HG02884 (cell line): ENCODE results near the gene PHTF2.

Experiments used
- ATAC-seq: cut with Tn5 transposase; IDR thresholded peaks from one replicate; pipeline ENCODE4 v1.9.1; 2021; ENCODE audit warnings: mild to moderate bottlenecking, moderate library complexity; ENCODE audit not compliant: unreplicated experiment

PHTF2 gene

DNA sequence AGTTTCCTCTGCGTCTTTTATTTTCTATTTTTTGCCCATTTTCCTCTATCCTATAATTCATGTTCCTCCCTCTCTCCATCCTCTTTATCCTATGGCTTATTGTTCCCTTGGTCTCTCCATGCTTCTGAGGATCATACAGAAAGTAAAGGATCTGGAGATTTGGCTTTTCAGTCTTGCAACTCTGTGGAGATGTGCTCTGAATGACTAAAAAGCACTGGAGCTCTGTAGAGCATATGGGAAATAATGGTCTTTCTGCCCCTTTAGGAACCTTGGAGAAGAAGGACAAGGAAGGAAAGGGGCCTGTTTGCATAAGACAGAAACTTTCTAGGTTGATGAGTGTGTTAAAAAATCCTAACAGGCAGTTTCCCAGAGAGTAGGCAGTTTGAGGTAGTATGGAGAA is 120.1 kb downstream of the PHTF2 start:
- ATAC-seq, result no peak

DNA sequence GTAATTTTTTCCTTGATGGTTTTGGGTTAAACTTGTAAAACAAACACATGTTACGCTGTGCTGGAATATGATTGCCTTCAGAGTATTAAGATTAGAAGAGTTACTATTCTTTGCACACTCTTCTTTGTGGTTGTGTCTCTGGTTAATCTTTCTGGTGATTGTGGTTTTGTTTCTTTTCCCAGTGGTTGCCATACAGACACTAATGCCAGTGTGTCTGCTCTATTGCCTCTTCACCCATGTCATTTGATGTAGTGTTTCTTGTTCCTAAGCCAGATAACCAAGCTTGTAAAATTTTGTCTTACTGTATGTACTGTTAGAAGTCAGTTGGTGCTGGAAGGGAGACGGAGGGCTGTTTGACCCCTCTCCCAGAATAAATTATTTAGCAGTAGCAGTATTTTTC is 124.8 kb downstream of the PHTF2 start:
- no peak for ATAC-seq

DNA sequence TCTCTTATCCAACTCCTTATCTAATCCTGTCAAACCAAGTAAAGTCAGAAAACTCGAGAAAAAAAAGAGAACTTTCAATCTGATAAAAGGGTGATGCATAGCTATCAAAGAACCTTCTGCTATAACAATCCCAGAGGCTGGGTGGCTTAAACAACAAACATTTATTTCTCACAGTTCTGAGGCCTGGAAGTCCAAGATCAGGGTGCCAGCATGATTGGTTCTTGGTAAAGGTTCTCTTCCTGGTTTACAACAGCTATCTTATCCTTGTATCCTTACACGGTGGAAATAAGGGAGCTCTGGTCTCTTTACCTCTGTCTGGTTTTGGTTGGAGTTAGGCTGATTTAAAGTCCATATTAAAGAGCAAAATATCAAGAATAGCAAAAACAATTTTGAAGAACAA is 131.9 kb downstream of the PHTF2 start:
- ATAC-seq, result no peak

DNA sequence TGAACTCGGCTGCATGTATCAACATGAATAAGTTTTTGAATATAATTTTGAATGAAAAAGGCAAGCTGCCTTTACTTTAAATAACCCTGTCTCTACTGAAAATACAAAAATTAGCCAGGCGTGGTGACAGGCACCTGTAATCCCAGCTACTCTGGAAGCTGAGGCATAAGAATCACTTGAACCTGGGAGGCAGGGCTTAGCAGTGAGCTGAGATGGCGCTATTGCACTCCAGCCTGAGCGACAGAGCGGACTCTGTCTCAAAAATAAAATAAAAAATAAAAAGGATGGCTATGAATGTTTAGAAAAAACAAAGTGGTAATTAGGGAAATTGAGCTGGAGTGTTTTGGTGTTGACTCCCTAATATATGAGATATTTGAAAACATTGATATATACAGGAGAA is 133.3 kb downstream of the PHTF2 start:
- no peak for ATAC-seq

DNA sequence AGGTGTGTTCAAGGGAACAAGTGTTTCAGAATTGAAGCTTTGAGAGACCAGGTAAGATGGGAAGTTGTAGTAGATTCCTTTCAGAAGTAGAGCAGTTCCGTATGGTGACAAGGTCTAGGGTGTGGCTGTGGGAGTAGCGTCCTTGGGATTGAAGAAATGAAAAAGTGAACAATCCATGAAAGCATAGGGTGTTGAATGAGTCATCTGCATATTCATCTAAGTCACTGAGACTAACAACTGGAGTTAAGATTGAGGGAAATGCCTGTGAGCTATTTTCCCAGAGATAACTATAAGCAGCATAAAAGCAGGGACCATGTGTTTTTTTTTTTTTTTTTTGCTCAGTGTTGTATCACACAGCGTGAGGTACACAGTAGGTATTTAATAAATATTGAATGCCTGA is 134.8 kb downstream of the PHTF2 start:
- no peak for ATAC-seq

DNA sequence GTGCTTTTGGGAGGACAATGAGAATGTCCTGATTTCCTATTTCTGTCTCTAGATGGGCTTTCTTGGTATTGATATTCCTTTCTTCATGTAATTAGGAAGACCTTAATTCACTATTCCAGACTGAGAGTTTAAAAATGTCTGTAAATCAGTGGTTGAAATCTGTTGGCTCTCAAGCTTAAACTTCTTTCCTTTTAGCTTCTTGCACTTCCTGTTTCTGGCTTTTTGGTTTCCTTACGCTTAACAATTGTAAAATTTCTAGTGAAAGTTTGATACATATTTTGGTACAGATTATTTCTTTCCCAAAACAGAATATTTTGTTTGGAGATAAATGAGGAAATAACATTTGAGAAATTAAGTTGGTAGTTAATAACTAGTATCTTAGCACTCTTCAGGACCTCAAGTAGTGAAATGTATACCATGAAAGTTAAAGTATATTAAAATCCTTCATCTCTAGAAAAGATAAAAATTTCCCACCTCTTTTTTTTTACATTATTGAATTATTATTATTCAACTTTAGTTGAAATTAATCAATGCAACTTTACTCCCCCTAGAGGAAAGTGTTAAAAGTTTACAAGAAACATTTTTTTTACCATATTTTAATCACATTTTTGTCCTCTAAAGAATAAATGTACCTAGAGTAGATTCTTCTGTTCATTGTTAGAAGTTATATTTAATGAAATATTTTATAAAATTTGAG is 137.2 kb downstream of the PHTF2 start:
- ATAC-seq, result no peak

DNA sequence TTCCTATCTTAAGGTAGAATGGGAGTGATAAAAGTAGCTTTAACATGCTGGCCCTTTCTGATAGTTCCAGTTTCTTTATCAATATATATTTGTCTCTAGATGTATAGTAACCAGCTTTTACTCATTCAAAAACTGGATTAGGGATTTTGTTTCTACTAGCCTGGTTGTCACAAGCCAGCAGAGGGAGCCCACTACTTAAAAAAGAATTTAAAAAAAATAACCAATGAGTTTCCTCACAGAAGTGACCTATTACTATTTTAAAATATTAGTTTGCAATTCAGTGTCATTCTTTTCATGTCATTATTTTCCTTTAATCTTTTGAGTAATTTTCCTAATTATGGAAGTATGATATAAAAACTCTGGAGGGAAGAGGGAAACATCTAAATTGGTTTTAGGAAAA is 142.1 kb downstream of the PHTF2 start:
- ATAC-seq, result no peak

DNA sequence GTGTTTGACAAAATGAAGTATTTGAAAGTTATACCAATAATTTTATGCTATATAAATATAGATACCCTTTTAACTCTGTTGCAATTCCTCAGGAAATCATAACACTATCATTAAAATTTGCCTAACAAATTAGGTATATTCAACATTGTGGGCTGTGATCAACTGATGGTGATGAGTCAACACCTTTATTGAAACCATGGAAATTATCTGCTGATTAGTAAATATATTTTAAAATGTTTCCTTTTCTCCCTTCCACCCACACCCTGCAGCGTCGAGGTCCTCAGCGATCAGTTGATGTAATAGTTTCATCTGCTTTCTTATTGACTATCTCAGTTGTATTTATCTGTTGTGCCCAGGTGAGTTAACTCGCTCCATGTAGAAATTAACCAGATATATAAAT is 143.9 kb downstream of the PHTF2 start:
- ATAC-seq, result no peak

DNA sequence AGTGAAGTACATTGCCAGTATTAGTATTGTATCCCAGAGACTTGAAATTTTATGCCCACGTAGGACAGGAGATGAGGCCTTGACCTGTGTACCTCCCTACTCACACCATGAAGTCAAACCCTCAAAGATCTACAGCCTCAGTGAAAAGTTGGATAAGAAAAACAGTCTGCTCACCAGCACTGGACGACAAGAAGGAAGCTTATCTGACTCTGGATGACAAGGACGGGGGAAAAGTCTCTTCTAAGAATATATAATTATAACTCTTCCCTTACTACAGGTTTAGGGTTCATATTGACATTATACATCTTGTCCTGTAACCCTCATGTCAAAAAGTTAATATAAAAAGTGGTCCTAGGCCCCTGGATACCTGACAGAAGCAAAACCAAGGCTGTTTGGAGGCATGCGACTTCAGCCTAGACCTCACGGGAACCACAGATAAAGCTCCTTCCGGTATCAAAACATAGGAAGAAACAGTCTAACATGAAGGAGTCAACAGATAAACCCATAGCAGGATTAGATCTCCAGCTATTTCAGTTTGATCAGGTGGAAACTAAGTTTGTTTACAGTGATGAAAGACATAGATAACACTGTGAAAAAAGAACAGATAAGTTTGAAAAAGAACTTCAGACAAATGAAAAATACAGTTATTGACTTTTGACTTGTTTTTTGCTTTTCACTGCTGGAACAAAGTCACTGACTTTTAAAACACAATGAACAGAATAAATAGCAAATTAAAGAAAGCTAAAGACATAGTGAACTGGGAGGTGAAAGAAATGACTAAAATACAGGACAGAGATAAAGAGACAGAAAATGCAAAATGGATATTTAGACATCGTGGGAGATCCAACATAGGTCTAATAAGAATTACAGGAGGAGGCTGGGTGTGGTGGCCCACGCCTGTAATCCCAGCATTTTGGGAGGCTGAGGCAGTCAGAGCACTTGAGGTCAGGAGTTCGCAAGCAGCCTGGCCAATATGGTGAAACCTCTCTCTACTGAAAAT is 145.9 kb downstream of the PHTF2 start:
- ATAC-seq, result no peak

DNA sequence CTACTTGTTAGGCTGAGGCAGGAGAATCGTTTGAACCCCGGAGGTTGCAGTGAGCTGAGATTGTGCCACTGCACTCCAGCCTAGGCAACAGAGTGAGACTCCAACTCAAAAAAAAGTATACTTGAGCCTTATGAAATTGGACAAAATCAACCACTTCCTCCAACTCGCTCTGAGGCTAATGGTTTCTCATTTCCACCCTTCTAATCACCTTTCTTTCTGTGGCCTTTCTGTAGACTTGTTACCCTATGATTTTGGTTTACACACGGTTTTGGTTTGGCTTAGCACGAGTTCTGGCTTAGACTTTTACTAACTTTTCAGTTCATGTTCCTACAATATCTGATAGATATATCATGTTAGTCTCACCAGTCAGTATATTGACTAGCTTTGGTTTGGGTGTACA is 152.0 kb downstream of the PHTF2 start:
- no peak for ATAC-seq

DNA sequence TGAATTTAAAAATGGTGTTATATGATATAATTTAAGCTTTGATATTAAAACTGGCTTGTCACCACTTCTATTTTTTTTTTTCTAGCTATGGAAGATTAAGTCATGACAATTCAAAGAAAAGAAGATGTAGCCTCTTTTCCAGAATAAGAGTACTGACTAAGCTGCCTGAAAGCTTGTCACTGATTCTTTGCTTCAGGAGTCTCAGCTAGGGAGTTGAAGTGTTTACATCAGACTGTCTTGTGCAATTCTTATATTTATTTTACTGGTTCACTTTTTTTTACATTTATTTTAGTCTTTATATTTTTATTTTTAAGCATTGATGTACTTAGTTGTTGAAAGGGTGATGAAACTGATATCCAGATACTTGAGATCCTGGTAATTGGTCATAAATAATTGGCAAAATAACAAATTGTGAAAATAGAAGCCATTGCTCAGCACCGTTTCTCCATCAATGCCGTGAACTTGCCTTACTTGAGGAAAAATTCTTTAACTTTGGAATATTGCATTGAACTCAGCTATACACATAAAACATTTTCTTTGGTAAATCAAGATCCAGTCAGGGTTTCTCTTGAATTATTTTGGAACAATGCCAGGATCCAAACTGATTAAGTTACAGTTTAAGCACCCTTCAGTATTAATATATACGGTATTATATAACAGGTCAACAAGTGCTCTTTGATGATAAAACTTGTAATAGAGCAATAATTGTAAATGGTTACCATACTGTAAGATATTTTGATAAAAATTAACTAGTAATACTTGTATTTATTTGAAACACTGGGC is 156.4 kb downstream of the PHTF2 start:
- no peak for ATAC-seq

DNA sequence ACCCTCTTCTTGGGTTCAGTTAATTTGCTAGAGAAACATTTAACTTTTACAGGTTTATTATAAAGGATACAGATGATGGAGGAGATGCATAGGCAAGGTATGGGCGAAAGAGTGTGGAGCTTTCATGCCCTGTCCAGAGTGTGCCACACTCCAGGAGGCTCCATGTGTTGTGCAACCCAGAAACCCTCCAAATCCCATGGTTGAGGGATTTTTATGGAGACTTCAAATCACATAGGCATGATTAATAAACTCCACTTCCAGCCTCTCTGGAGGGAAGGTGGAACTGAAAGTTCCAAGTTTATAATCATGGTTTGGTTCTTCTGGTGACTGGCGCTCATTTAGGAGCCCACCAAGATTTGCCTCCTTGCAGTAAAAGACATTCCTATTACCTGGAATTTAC is 159.9 kb downstream of the PHTF2 start:
- no peak for ATAC-seq

DNA sequence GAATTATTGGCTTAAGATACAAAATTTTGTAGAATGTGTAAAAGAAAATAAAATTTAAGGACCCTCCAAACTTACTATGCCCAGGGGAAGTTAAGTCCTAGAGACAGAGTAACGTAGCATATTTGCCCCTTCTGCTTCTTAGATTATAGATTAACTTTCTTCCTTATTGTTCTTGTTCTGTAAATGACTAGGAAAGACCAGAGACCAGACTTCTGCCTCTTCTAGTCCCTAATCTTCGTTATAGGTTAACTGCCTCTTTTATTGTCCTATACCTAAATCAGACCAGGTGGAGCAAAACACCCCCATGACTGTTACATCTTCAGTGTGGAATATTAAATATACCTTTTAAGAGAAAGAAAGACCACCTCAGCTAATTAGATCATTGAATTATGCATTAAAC is 160.5 kb downstream of the PHTF2 start:
- ATAC-seq, result no peak

DNA sequence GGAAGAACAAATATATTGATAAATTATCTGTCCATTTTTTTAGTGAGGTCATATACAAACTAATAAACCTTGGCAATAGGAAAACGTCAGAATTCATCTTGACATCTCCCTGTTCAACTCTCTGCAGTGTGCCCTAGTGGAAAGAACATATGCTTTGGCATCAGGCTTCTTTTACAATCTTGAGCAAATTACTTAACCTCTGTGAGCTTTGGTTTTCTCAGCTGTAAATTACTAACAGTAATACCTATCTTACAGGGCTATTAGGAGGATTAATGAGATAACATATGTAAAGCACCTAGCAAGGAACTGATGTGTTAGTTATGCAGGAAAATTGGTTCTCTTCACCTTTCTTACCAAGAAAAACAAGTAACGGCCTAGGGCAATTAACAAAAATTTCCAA is 161.8 kb downstream of the PHTF2 start:
- ATAC-seq, result no peak

DNA sequence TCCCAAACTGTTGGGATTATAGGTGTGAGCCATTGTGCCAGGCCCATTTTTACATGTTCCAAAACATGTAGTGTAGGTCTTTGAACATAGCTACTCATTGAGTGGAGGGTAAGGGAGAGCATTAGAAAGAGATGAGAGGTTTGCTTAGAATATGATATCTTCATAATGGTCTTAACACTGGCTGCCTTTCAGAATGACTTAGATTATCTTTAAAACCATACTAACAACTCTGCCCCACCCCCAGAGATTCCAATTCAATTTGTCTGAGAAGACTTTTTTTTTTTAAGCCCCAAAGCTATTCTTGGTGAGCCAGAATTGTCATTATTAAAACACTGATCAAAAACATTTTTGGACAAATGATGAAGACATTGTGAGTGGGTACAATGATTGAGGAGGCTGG is 168.9 kb downstream of the PHTF2 start:
- no peak for ATAC-seq

DNA sequence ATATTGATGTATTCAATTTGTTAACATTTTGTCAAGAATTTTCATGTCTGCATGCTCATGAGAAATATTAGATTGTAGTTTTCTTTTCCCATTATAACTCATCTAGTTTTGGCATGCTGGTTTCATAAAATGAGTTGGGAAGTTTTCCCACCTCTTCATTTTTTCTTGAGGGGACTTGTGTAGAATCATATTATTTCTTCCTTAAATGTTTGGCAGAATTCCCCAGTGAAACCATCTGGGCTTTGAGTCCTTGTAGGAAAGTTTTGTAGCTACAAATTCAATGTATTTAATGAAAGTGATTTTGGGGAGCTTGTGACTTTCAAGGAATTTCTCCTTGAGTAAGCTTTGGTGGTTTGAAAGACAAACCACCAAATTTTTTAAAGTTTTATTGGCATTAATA is 173.2 kb downstream of the PHTF2 start:
- no peak for ATAC-seq

DNA sequence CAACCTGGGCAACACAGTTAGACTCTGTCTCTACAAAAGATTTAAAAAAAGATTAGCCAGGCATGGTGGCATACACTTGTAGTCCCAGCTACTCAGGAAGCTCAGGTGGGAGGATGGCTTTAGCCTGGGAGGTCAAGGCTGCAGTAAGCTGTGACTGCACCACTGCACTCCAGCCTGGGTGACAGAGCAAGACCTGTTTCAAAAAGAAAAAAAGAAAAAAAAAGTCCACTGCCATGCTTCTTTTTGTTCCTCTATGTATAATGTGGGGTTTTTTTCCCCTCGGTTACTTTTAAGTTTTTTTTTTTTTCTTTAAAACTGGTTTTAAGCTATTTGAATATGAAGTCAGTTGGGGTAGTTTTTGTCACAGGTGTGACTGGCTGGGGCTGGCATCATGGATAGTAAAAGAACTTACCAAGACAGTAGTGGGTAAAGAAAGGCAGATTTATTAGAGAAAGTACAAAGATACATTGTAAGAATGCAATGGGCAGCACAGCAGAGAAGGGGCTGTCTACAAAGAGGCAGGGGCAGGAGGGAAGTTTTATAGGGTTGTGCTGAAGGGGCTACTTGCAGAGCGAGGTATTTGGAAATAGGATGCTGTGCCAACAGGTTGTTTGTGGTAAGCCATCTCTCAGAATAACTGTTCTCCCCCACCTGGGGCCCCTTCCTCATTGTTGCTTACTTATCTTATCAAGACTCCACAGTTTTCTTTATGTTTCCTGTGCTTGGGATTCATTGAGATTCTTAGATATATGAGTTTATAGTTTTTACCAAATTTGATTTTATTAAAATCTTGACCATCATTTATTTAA is 177.3 kb downstream of the PHTF2 start:
- ATAC-seq, result no peak

DNA sequence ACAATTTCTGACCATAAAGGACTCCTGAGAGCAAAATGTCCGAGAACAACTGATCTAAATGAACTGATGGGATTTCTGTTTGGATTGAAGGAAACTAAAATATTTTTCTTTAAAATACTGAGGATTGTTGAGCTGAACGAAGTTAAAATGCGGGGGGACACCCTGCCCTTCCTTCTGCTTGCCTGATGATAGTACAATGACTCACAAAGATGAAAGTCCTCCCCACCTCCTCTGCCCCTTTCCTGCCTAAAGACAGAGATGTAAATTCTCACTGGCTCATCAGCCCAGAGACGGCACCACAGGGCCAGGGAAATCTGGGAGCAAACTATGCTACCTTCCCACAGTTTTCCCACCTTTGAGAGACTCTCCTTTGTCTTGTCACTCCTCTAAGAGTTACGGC is 180.6 kb downstream of the PHTF2 start:
- ATAC-seq, result no peak

DNA sequence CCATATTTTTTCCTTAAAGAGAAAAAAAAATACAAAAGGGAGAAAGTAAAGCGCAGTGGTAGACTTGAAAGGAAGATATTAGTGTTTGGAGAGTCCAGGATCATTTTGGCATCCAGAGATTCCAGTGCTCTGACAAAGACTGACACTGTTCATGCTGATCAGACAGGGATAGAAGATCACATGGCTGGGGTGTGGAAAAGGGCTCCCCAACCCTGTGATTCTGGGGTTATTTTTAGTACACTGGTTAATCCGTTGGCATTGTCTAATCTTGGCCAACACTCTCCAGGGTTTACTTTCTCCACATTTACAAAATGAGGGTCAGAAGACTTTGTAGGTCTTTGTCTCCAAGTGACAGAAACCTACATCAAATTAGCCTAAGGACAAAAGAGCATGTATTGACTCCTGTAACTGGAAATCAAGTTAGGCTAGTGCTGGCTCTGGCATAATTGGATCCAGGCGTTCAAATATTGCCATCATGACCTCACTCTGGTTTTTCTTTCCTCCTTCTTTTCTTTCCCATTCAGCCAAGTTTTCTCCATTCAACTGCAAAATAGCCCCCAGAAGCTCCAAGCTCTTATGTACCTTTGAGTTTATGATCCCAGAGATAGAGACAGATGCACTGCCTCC is 181.6 kb downstream of the PHTF2 start:
- no peak for ATAC-seq

DNA sequence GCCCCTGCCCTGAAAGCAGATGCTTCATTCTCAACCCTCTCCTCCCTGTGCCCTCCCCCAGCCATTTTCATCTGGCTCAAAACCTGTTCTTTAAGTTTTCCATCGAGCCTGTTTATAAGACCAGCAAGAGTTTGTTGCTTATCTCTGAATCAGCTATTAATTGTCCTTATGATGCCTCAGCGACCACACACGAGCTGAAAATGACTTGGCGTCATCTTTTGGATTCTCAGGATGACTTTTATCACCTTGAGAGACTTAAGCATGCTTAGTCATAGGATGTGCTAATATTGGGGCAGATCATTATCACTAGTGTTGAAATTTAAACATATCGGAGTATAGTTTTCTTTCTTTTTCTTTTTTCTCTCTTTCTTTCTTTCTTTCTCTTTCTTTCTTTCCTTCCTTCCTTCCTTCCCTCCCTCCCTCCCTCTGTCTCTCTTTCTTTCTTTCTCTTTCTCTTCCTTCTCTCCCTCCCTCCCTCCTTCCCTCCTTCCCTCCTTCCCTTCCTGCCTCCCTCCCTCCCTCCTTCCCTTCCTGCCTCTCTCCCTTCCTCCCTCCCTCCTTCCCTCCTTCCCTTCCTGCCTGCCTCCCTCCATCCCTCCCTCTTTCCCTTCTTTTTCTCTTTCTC is 184.5 kb downstream of the PHTF2 start:
- ATAC-seq, result no peak
